ENCODE measurements around the gene LDLRAD4.

The LDLRAD4 gene

DNA sequence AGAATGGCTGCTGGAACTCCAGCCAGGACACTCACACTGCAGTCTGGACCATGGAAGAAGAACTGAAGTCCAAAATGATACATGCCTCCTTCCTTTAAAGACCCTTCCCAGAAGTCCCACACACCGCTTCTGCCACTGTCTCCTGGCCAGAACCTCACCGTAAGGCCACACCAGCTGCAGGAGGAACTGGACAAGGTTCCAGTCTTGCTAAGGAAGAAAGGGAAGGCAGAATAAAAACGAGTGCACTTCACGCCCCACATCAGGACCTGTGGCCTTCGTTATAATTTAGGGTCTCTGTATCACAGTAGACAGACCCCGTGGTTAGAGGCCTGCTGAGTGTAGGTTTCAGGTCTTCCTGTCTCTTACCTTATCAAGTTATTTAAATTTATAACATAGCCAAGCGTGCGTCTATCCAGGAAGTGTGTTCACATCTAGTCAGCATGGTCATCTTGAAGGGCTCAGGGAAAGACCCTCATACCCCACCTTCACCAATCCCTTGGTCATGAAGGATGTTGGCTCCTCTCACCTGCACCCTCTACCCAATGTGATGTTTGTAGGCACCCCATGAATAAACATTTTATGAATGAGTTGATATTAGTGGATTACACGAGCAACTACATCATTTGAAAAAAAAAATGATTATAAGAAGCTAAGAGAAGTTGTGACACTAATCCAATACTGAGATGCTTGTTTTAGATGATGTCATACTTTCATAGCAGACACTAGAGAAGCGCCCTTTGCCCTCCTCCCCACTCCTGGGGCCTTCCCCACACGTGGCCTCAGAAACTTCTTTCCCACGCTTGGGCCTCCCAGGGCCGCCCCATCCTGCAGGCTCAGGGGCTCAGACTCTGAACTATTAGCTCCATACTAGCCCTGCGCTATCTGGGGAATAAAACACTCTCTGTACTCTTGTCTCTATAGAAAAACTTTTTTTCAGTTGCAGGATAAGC is 350.2 kb downstream of the LDLRAD4 start:
- no peak for DNase-seq

- no peak for DNase-seq
Measured at GRCh38 chr18:13570216-13570615, 351.7 kb downstream of the LDLRAD4 start.

GRCh38 chr18:13570856-13571495 is 352.4 kb downstream of the LDLRAD4 start:
- DNase-seq: no peak

DNA sequence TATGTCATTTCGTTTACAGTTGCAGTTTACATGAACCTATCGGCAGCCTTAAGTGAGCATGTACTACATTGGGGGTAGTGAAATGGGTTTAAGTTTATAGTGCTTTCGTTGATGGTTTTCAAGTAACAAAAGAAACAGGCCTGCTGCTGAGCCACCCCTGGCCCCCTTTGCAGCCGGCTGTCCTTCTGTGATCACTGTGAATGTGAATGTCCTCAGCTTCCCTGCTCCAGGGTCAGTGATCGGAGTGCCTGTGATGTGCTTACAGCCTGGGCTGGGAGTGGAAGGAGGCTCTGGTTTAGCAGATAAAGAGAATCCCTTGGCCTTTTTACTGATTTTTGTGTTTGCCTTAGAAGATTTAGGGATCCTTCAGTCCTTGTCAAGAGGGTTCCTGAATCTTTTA is 353.6 kb downstream of the LDLRAD4 start:
- no peak for DNase-seq

DNA sequence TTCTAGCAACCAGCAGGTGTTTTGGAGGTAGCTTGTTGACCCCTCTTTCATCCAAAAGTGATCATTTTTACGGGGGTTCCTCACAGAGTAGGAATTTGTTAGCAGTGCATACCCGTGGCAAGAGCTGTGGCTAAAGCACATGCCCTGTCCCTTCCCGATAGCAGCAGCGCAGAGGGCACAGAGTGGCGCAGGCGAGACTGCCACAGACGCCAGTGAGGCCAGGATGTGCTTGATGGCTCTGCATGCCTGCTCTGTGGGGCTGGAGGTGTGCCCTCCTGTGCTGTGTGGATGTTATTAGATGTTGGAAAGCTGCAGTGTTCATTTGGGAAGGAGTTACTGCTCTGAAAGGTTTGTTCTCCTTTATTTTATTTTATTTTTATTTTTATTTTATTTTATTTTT is 354.2 kb downstream of the LDLRAD4 start:
- no peak for DNase-seq

DNA sequence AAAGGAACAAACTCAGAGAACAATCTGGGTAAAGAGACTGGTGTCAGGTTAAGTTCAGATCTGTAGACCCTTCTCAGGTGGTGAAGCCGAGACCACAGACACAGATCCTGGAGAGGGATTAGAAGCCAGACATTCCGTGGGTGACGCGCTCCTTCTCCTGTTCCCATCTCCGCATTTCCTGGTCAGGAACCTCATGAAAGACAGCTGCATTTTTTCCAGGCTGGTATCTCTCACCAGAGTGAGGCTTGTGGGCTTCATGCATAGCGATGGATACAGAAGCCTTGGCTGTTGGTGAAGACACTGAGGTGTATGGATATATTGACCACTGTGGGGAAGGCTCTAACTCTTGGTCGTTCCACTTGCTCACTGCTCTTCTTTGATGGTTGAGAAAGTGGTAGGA is 355.2 kb downstream of the LDLRAD4 start:
- DNase-seq: no peak

DNA sequence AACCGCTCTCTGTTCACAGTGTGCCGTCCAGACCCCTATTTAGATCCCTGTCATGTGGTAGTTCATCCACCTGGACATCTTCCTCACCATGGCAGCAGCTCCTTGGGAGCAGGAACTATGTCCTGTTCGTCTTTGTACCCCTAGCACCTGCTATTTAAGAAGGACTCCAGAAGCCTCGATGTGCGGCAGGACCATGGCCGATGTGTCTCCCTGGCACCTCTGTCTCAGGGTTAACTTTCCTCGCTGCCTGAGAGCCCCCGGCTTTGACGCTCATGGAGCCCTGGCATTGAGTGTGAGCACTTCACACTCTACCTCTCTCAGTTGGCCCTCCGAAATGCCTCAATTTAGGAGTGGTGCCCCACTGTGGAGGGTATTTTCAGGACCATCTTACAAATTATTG is 355.8 kb downstream of the LDLRAD4 start:
- DNase-seq: no peak

DNA sequence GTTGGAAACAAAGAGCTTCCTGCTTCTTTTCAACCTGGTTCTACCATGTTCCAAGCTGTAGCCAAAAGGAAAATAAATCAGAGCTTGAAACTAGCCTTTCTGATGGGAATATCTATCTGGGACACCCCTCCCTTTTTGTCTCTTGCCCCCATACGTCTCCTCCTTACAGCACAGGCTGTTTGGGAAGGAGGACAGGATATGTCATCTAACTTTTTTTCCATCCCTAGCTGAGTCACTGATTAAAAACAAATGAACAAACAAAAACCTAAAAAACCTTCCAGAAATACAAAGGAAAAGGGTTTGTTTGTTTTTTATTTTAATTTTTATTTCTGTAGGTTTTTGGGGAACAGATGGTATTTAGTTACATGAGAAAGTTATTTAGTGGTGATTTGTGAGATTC is 356.2 kb downstream of the LDLRAD4 start:
- no peak for DNase-seq

GRCh38 chr18:13576598-13576997 is 358.0 kb downstream of the LDLRAD4 start:
- DNase-seq: no peak

GRCh38 chr18:13577091-13577697 is 358.6 kb downstream of the LDLRAD4 start:
- DNase-seq: peak; percentile 39

GRCh38 chr18:13577781-13578180 is 359.2 kb downstream of the LDLRAD4 start:
- no peak for DNase-seq

GRCh38 chr18:13578400-13578799 is 359.8 kb downstream of the LDLRAD4 start:
- no peak for DNase-seq

- DNase-seq: no peak
Measured at GRCh38 chr18:13579874-13580273, 361.3 kb downstream of the LDLRAD4 start.

GRCh38 chr18:13580351-13580750 is 361.8 kb downstream of the LDLRAD4 start:
- no peak for DNase-seq

GRCh38 chr18:13580991-13581390 is 362.4 kb downstream of the LDLRAD4 start:
- no peak for DNase-seq

- DNase-seq: no peak
Measured at GRCh38 chr18:13581496-13582177, 363.1 kb downstream of the LDLRAD4 start.

- no peak for DNase-seq
Measured at GRCh38 chr18:13582178-13582670, 363.7 kb downstream of the LDLRAD4 start.

DNA sequence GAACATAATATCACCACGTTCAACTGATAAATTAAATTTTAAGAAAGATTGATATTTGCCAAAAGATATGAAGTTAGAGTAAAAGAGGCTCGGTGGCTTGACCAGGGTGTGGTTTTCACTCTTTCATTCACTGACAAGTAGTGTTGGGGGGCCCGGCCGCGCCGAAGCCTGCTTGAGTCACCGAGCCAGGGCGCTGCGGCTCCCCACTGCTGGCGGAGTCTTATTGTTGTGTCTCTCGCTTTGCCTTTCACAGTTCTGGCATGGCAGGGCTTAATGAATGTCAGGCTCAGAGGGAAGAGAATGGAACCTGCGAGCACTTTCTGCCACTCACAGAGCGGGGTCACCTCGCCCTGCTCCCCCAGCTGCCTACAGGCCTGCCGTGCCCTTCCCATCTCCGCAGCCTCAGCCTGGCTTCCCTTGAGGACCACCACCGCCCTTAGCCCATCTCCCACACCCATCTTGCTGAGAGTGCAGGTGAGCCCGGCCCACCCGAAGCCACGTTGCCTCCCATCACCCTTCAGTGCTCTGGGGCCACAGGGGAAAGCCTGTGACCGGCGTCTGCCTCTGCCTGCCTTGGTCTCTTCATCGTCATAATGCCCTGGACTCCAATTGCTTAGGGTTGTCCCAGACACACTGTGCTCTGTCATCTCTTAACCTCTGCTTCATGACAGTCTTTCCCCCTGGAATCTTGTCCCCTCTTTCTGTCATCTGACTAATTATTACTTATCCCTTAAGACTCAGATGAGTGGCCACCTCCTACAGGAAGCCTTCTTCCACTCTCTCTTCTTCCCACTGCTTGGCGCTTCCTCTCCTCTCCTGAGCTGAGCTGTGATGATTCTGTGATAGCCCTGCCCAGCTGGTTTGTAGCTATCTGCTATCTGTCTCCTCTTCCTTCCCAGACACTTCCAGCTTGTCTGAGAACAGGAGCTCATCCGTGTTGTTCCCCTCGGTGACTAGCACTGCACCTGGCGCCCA is 365.3 kb downstream of the LDLRAD4 start:
- no peak for DNase-seq

DNA sequence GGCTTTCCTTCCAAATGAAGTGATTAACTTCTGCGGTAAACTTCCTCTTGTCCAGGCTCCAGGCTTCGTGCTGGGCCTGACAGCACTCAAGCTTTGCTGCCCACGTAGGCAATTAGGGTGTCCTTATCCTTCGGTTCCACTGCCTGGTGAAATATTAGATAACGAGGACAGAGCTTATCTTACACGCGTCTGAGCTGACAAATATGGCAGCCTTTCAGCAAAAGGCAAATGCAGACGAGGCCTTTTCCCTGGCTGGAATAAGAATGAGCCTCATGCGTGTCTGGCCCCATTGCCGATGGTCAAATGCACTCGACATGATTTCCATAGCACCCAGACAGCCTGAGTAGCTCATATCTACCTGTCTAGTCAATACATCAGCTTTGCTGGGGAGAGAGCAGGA is 366.3 kb downstream of the LDLRAD4 start:
- DNase-seq: no peak

GRCh38 chr18:13585379-13586153 is 367.0 kb downstream of the LDLRAD4 start:
- no peak for DNase-seq

DNA sequence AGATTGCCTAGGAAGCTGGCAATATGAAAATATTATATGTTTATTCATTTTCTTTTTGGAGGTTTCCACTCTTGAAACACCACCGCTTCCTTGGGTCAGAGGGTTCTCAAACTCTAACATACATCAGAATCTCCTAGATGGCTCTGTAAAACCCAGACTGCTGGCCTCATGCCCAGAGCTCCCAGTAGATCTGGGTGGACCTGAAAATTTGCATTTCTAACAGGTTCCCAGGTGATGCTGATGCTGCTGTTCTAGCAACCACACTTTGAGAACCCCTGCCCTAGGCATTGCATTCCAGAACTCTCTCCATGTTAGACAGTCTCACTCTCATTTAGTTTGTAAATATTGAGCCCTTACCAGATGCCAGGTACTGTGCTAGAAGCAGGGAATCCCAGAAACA is 368.4 kb downstream of the LDLRAD4 start:
- no peak for DNase-seq
